ENCODE results near the gene KIF23. TPM values are rescaled to one million over a fixed set of nuclear protein-coding genes. Genes with fewer than 3 reads are reported as not detected.

Gene KIF23
- total RNA-seq, 2 donors from 2014 or later, result 9.5 to 38.3 TPM

- peak; percentile 37 for DNase-seq
- Histone ChIP-seq H3K9me3 (no peaks in the 10 kb centered on the region), H3K4me3 (peak overlapping the region; percentile 94), H3K9ac (ENCODE audit: low read depth in 2 of 2, low read length in 2 of 2) (peak overlapping the region; percentile 63 to 64), H3K36me3 (no peaks in the 10 kb centered on the region), H3K27me3 (no peaks in the 10 kb centered on the region), H3K27ac (no peak overlapping the region), H3K4me1 (no peaks in the 10 kb centered on the region)
- intact Hi-C loops (cut with DNase I), result no loop called here
- TF ChIP-seq CTCF (IDR thresholded peaks at IDR 0.05), result no peak
Measured at GRCh38 chr15:69414701-69415167, 585 bp downstream of the KIF23 start.

GRCh38 chr15:69415381-69415780 lies 1.2 kb downstream of the KIF23 start:
- no peak for TF ChIP-seq CTCF (IDR thresholded peaks at IDR 0.05)
- H3K27ac ChIP-seq, result no peak overlapping the region
- H3K27me3 ChIP-seq, result no peaks in the 10 kb centered on the region
- no peaks in the 10 kb centered on the region for H3K36me3 ChIP-seq
- H3K9me3 ChIP-seq, result no peaks in the 10 kb centered on the region
- H3K9ac ChIP-seq (ENCODE audit: low read depth in 2 of 2, low read length in 2 of 2), result no peak overlapping the region
- intact Hi-C loops (cut with DNase I), result no loop called here
- H3K4me3 ChIP-seq, result no peak overlapping the region
- no peaks in the 10 kb centered on the region for H3K4me1 ChIP-seq
- no peak for DNase-seq

GRCh38 chr15:69417581-69417980 lies 3.4 kb downstream of the KIF23 start:
- Histone ChIP-seq H3K27ac (no peak overlapping the region), H3K4me1 (no peaks in the 10 kb centered on the region), H3K27me3 (no peaks in the 10 kb centered on the region), H3K4me3 (no peak overlapping the region), H3K9ac (ENCODE audit: low read depth in 2 of 2, low read length in 2 of 2) (no peak overlapping the region), H3K36me3 (no peaks in the 10 kb centered on the region), H3K9me3 (no peaks in the 10 kb centered on the region)
- TF ChIP-seq CTCF (IDR thresholded peaks at IDR 0.05), result no peak
- intact Hi-C loops (cut with DNase I), result no loop called here
- no peak for DNase-seq

- no peaks in the 10 kb centered on the region for H3K9me3 ChIP-seq
- no peak overlapping the region for H3K4me3 ChIP-seq
- no peak overlapping the region for H3K9ac ChIP-seq (ENCODE audit: low read depth in 2 of 2, low read length in 2 of 2)
- no peaks in the 10 kb centered on the region for H3K36me3 ChIP-seq
- no peak for TF ChIP-seq CTCF (IDR thresholded peaks at IDR 0.05)
- H3K27ac ChIP-seq, result no peak overlapping the region
- no peak for DNase-seq
- intact Hi-C loops (cut with DNase I), result loop anchor here (5.0 kb wide), 1 partner anchor 36 kb away; no protein-coding TSS in a partner anchor
- no peaks in the 10 kb centered on the region for H3K27me3 ChIP-seq
- H3K4me1 ChIP-seq, result no peaks in the 10 kb centered on the region
Measured at GRCh38 chr15:69421498-69421897, 7.3 kb downstream of the KIF23 start.

GRCh38 chr15:69422336-69422895 lies 8.3 kb downstream of the KIF23 start:
- Histone ChIP-seq H3K27me3 (no peaks in the 10 kb centered on the region), H3K9me3 (no peaks in the 10 kb centered on the region), H3K27ac (no peak overlapping the region), H3K9ac (ENCODE audit: low read depth in 2 of 2, low read length in 2 of 2) (no peak overlapping the region), H3K4me3 (no peak overlapping the region), H3K36me3 (no peaks in the 10 kb centered on the region), H3K4me1 (no peaks in the 10 kb centered on the region)
- intact Hi-C loops (cut with DNase I), result loop anchor here (5.0 kb wide), 1 partner anchor 35 kb away; no protein-coding TSS in a partner anchor
- no peak for DNase-seq
- no peak for TF ChIP-seq CTCF (IDR thresholded peaks at IDR 0.05)
